OCI-LY7 (cell line): ENCODE data around the gene TAS2R50.

Experiments
- EZH2phosphoT487 ChIP-seq: fragments of 200-600 bp; sonication (generic); IDR thresholded peaks from 2 replicates; pipeline ENCODE4 v1.6.1; 2018; ENCODE audit warnings: low read depth, borderline replicate concordance, mild to moderate bottlenecking, mixed run types, antibody characterized with exemption, low read length, moderate library complexity, mixed read lengths
- TF ChIP-seq, protein P1 (sequence below): fragments of 200-600 bp; sonication (generic); conservative IDR thresholded peaks from 2 replicates; pipeline ENCODE4 v1.5.1; 2014; ENCODE audit warnings: mild to moderate bottlenecking, antibody characterized with exemption, low read length, moderate library complexity, mixed read lengths

DNA sequence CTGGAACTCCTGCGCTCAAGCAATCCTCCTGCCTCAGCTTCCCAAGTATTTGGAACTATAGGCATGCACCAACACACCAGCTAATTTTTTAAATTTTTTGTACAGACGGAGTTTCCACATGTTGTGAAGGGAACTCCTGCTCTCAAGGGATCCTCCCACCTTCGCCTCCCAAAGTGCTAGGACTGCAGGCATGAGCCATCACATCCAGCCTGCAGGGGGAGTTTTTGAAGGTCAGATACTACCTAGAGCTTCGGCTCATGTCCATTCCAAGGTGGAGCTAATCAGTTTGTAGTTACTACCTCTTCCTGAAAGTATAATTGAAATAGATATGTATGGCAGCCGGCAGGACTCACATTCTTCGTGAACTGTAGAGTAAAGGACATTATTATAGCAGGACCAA lies 39.4 kb upstream of the TAS2R50 start:
- TF ChIP-seq, protein P1, sequence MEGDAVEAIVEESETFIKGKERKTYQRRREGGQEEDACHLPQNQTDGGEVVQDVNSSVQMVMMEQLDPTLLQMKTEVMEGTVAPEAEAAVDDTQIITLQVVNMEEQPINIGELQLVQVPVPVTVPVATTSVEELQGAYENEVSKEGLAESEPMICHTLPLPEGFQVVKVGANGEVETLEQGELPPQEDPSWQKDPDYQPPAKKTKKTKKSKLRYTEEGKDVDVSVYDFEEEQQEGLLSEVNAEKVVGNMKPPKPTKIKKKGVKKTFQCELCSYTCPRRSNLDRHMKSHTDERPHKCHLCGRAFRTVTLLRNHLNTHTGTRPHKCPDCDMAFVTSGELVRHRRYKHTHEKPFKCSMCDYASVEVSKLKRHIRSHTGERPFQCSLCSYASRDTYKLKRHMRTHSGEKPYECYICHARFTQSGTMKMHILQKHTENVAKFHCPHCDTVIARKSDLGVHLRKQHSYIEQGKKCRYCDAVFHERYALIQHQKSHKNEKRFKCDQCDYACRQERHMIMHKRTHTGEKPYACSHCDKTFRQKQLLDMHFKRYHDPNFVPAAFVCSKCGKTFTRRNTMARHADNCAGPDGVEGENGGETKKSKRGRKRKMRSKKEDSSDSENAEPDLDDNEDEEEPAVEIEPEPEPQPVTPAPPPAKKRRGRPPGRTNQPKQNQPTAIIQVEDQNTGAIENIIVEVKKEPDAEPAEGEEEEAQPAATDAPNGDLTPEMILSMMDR = peak; percentile 39; the same call in 1 of the 2 replicates
- TF ChIP-seq EZH2phosphoT487 = no peak
